ENCODE results near the gene VWF.

Gene VWF

GRCh38 chr12:6056406-6057240 lies 67.8 kb downstream of the VWF start:
- no peak for DNase-seq

- DNase-seq = no peak
Observed at GRCh38 chr12:6053541-6053940, 70.9 kb downstream of the VWF start.

GRCh38 chr12:6052940-6053329 lies 71.5 kb downstream of the VWF start:
- DNase-seq = no peak

GRCh38 chr12:6052206-6052939 lies 72.1 kb downstream of the VWF start:
- no peak for DNase-seq

- no peak for DNase-seq
Observed at GRCh38 chr12:6049992-6050391, 74.5 kb downstream of the VWF start.

GRCh38 chr12:6049587-6049986 lies 74.9 kb downstream of the VWF start:
- no peak for DNase-seq

- no peak for DNase-seq
Observed at GRCh38 chr12:6047249-6048237, 76.9 kb downstream of the VWF start.

- no peak for DNase-seq
Observed at GRCh38 chr12:6046511-6047180, 77.8 kb downstream of the VWF start.

- DNase-seq = no peak
Observed at GRCh38 chr12:6045438-6045837, 79.0 kb downstream of the VWF start.

GRCh38 chr12:6044082-6044481 lies 80.4 kb downstream of the VWF start:
- DNase-seq = no peak

- no peak for DNase-seq
Observed at GRCh38 chr12:6042446-6042845, 82.0 kb downstream of the VWF start.

GRCh38 chr12:6041891-6042290 lies 82.6 kb downstream of the VWF start:
- no peak for DNase-seq

GRCh38 chr12:6040815-6041214 lies 83.7 kb downstream of the VWF start:
- no peak for DNase-seq

- DNase-seq = peak; percentile 10
Observed at GRCh38 chr12:6039894-6040601, 84.4 kb downstream of the VWF start.

- DNase-seq = no peak
Observed at GRCh38 chr12:6038160-6038559, 86.3 kb downstream of the VWF start.

GRCh38 chr12:6037459-6037858 lies 87.0 kb downstream of the VWF start:
- no peak for DNase-seq

- no peak for DNase-seq
Observed at GRCh38 chr12:6036509-6036908, 88.0 kb downstream of the VWF start.

- no peak for DNase-seq
Observed at GRCh38 chr12:6034596-6034995, 89.9 kb downstream of the VWF start.

GRCh38 chr12:6033546-6033945 lies 90.9 kb downstream of the VWF start:
- no peak for DNase-seq

- no peak for DNase-seq
Observed at GRCh38 chr12:6032726-6033125, 91.7 kb downstream of the VWF start.

GRCh38 chr12:6031001-6031400 lies 93.5 kb downstream of the VWF start:
- DNase-seq = no peak

- no peak for DNase-seq
Observed at GRCh38 chr12:6030081-6030480, 94.4 kb downstream of the VWF start.
